Measurements from ENCODE around the gene MB21D2.
A peak's percentile ranks its signal among the peaks of the same experiment; 100 is the strongest.

MB21D2 gene

DNA sequence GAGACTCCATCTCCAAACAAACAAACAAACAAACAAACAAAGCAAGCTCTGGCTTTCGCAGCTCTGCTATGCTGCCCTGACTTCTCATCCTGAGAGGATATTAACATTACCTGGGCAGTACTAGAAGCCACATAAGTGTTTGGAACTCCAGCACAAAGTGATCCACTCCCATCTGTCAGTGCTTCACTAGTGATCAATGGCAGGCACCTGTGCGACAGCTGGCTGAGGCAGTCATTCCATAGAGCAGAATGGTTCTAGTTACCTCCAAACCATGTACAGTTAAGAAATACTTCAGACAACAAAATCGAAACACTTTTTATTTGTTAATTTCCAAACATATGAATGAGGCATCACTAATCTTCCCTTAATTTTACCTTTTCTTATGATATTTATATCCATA is 2.8 kb upstream of the MB21D2 start:
- DNase-seq, result no peak

DNA sequence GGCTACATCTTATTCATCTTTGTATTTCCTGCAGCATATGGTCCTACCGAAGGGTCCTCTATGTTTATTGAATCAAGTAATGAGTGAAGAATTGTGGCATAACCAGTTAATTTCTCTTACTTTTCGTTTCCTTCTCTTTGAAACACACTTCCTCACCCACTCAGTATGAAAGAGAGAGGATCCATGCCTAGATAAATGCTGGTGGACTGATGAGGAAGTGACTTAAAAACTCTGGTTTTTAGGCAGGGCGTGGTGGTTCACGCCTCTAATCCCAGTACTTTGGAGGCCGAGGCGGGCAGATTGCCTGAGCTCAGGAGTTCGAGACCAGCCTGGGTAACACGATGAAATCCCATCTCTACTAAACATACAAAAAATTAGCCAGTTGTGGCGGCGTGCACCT is 2.2 kb upstream of the MB21D2 start:
- no peak for DNase-seq

DNA sequence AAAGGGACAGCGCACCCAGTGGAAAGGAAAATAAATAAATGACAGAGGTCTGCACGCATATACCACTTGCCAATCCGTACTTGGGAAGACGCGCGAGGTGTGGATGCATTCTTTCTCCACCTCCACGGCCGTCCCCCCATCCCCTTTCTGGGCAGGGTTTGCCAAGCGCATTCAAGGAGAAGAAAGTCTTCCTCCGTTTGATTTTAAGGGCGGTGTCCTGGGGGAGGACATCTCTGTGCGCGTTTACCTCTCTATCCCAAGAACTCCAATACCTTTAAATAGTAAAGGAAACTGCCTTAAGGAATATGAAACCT is 576 bp upstream of the MB21D2 start:
- no peak for DNase-seq

DNA sequence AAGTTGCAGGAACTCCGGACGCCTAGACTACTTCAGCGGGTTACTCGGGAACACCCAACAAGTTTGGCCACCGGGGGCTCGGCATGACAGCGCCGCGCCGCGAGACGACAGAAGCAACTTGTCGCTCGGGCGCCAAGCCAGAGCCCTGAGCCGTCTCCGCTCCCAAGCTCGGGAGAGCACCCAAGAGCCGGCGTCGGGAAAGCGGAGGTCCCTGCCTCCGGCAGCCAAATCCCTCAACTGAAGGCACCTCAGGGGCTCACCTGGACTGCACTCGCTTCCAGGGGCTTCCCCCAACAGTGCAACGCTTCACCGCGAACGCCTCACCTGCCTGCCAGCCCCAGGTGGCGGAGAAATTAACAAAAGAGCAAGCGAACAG is 640 bp downstream of the MB21D2 start:
- DNase-seq, result peak; percentile 20 to 28

DNA sequence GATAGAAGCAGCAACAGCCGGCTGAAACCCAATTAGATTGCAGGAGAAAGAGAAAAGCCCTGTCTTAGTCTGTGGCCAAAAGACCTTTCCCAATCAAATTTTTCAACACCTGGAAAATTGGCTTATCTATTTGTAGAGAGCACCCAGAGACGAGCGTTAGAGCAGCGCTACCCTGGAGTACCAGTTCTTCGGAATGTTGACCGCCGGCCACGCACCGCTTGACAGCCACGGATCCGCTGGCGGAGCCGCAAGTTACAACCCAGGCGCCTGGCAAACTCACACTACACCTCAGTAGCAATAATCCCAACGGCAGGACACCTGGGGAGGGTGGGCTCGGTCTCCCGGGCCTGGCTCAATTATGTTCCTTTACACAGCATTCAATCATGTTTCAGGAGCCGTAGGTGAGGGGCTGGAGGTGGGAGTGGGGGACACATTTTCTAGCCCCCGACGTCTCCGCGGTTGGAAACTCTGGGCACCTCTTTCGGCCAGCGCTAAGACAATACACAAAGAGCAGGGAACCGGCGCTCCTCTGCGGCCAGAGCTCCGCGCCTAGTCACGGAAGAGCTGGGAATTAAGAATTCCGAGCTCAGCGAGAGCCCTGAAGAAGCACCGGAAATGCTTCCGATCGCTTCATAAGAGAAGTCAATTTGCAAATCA is 1.2 kb downstream of the MB21D2 start:
- DNase-seq, result no peak

DNA sequence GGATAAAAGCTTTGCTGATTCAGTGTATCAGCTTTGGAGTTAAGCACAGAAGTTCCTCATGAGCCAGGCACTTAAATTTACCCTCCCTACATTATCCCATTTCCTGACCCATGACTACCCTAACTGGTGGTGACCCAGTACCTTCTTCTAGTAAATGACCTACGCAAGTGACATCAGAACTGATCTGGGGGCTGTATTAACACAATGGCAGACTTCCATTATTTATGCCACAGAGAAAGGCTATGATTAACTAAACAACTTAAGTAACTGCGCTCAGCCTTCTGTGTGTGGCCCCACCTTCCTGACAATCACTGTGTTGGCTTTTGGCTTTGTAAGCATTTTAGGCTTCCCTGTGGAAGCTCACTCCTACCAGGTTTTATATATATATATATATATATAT is 1.9 kb downstream of the MB21D2 start:
- DNase-seq, result no peak

DNA sequence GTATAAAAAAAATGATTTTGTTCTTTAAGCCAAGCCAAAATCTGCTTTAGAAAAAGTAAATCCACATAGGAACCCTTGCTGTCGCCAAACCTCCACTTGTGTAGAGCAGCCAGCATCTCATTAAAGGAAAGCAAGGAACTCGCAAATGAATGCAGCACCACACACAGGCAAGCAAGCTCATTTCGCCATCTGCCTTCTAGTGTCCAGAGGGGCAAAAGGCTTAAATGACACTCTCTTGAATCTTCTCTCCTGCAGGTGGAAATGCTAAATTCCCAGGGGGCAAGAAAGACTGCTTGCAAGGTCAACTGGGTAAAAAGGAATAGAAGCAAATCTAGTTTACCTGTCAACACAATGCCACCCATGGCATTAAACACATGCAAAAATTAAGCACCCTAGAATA is 2.4 kb downstream of the MB21D2 start:
- DNase-seq, result no peak

DNA sequence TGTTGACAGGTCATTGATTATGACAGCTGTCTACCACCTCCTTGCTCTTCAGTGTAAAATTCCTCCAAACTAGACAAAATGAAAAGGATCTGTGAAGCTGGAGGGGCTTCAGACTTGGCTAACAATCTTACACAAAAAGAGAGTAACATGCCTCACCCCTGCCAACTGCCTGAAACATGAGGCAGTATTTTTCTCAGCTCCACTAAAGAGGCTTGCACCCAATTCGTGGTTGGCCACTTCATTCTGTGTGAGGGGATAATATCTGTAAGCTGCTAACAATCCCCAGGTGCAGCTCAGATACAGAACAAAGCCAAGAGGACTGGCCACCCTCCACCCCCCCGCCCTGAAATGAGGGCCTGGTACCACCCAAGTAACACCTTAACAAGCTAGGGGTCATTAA is 2.8 kb downstream of the MB21D2 start:
- DNase-seq, result no peak

DNA sequence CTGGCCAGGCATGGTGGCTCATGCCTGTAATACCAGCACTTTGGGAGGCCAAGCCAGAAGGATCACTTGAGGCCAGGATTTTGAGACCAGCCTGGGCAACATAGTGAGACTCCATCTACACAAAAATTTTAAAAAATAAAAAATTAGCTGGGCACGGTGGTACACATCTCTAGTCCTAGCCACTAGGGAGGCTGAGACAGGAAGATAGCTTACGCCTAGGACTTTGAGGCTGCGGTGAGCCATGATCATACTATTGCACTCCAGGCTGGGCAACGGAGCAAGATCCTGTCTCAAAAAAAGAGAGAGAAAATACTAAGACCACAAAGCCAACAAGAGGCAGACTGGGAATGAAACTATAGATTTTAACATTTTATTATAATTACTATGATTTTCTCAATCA is 4.1 kb downstream of the MB21D2 start:
- DNase-seq, result no peak

DNA sequence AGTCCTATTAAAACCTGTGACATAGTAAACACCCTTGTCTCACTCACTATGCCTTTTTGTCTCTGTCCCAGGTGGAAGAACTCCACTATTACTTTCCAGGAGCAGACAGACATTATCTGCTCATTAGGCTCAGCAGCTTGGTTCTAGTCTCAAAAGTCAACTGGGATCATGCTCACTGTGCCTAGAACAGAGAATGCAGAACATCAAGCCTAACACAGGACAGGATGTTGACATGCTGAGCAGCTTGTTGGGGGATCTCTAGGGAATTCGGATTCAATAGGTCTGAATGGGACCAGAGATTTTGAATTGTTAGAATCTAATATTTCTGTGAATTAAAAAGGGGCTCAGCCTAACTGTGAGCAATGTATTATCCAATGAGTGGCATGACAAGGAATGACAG is 6.4 kb downstream of the MB21D2 start:
- DNase-seq, result no peak

DNA sequence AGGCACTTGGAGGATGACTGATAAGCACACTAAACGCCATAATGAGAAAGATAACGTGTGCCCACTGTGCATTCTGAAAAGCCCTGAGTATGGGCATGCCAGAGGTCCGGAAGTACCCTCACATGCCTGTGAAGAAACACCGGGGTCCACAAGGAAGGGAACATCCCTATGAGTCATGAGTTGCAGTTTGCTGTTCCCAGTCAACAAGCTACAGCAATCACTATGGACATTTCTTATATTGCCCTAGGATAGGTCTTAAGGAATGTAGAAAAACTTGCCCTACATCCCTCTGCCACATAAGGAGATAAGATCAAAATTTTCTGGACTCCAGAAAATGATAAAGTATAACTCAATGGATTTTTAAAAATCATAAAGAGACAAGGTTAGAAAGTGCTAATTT is 9.9 kb downstream of the MB21D2 start:
- no peak for DNase-seq

DNA sequence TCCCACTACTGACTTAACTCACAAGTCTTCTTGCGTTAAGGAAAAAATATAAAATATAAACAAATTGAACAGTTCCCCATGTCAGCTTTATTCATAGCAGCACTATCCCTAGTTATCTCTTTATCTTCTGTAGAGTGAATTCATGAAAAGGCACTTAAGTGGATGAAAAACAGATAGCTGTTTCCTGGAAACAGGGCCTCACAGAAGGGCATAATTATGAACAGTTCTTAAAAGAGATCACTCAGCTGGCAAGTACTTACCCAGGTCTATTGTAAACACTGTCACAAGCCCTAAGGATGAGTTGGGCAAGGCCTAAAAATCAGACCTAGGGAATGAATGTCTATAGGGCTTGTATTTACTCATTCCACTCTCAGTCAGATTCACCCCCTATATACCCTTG is 10.7 kb downstream of the MB21D2 start:
- DNase-seq, result no peak

DNA sequence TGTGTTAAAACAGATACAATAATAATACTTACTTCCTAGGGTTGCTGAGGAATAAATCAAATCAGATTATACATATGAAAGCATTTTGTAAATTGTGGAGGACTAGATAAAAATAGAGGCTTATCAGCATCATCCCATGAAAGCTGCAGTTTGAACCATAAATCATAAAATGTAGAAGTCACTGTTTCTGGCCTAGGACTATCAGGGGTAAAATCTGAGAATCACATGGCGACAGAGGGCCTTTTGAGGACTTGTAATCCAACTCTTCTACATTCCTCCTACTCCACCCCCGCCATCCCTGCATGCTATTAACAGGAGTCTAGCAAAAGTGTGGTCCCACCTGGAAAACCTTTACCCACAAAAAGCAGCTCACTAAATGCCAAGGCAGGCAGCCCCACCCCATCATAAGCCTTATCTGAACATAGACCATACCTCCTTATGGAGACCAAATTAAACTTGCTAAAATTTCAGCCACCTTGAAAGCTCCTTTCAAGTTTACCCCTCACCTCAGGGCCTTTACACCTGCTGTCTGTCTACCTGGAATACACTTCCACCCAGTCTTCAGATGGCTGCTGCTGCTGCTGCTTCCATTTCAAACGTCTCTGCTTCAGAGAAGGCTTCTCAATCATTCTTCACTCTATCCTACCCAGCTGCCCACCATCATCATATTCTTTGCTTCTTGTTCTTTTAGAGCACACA is 11.5 kb downstream of the MB21D2 start:
- no peak for DNase-seq

DNA sequence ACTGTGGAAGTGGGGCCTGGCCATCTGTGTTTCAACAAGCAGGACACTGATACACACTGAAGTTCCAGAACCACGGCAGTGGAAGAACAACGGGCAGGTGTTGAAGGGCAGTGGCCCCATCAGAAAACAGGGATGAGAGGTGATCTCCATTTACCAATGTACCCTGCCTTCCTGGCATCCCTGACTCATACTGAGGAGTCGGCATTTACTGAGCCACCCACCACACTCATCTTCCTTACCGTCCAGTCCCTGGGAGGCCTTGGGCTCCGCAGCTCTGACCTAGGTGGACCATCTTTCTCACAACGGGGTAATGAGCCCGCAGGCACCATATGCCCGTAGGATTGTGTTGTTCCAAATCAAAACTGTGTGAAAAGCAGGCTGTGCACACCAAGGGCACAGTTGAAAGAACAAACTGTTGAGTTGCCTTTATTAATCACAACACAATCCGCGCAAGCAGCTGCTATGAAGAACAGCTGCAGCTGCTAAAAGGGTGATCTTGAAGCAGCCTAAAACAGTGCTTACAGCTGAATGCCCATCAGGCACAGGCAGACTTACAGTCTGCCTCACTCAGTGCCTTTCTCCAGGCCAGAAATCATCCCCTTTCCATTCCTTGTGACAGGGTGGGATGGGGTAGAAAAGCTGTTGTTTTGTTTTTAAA is 12.9 kb downstream of the MB21D2 start:
- no peak for DNase-seq

DNA sequence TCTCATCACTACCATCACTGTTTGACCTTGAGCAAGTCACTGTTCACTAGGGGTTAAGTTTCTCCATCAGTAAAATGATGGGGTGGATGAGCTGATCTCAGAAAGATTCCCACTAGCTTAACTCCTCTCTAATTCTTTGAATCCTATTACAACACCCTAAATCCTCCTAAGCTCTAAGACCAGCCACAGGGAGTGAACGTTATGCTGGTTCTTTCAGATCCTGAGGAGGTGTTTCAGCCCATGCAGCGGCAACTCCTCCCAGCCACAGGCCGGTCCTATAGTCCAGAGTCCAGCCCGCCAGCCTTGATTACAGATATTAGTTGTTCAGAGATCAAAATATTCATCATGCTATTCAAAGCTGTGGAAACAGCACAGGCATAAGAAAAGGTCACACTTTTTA is 15.1 kb downstream of the MB21D2 start:
- DNase-seq, result no peak

DNA sequence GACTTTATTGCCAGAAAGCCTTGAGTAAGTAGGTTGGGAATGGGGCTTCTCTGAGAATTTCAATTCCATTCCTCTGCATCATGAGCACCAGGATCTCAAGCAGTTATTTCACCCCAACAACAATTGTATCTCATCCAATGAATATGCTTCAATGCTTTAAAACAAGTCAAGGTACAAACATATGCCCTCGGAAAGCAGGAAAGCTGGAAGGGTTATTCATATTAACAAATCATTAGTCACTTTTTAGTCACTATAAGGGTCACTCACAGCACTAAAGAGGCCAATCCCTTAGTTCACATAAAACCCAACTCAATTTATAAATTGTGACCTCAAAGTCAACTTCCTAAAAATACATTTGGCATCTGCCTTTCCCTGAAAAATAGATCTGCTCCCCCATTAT is 16.2 kb downstream of the MB21D2 start:
- DNase-seq, result no peak

DNA sequence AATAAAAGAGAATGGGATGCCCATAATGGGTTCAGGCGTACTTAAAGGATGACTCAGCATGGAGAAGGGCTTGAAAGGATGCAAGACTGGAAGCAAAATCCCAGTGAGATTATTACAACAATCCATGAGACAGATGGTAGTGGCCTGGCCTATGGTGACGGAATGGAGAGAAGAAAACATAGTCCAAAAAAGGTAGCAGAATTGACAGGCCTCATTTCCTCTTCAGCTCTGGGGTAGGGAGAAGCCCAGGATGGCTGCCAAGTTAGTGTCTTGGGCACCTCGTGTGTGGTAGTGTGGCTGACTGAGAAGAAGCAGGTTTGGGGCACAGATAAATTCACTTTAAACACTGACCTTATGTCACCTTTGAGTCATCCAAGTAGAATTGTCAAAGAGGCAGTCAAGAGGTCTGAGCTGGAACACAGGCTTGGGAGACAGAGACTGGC is 18.1 kb downstream of the MB21D2 start:
- DNase-seq, result no peak

DNA sequence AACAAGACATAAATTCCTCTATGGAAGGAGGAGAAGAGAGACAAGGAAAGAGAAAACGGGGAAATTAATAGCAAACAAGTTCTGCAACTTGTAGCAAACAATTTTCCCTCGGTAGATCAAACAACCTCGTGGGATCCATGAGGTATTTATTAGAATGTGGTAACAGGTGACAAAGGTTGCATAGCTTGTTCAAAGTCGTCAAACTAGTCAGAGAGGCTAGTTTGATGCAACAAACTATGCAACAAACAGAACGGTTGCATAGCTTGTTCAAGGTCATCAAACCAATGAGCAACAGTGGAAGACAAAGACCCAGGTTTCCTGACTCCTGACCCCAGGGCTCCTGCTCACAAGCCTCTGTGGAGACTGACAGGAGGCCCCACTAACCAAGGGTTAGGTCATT is 20.7 kb downstream of the MB21D2 start:
- DNase-seq, result no peak

DNA sequence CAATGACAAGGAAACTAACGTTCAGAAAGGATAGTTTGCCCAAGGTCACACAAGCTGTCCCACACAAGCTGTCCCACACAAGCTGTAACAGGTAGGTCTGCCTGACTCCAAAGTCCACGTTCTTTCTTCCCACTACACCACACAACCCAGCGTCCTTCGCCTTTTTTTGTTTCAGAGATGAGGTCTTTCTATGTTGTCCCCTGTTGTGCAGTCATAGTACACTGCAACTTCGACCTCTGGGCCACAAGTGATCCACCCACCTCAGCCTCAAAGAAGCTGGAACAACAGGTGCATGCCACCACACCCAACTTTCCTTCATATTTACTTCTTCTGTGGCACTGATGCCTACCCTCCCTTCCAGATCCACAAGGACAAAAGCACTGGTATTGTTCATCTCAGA is 21.4 kb downstream of the MB21D2 start:
- DNase-seq, result no peak

DNA sequence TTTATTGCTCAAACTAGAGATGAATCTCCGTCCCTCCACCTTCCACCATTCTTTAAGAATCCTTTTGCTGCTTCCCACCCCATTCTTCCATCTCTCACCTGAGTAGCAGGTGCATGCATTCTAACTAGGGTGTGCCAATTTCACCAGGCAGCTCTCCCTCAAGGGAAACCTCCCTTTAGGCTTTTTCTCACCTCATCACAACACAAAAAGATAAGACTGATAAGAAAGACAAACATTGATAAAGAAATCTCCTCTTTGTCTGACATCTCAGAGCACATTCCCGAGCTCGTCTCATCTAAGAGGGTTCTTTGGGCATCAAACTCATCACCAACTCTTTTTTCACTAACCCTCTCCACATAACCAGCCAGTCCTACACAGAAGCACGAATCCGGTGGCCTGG is 23.0 kb downstream of the MB21D2 start:
- no peak for DNase-seq

DNA sequence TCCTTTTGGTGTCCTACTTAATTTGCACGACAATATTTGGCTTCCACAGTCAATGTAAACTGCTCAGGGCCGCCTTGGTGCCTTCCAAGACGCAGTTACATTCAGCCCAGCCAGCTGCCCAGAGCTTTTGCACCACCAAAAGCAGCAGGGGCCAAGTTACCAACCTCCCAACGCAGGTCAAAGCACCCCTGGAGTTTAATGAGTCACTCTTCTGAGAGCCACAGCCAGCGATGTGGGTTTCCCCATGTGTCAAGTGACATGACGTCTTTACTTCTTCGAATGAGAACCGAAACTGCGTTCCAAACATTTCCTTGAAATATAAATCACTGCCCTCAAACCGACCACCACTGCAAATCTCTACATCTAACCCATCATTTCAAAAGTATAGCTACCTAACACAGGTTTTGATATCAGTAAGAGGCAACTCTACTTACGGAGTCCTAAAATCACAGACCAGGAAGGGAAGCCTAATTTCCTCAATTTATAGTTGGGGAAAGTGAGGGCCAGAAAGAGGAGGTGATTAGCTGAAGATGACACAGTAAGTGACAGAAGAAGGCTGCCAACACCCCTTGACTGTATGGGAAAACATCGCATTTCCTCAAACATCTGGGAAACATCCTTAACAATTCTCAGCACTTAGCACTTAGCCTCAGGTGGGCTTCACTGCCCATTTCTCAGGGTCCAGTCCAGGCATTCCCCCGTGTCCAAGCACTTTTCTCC is 24.5 kb downstream of the MB21D2 start:
- DNase-seq, result peak; percentile 52 to 59

DNA sequence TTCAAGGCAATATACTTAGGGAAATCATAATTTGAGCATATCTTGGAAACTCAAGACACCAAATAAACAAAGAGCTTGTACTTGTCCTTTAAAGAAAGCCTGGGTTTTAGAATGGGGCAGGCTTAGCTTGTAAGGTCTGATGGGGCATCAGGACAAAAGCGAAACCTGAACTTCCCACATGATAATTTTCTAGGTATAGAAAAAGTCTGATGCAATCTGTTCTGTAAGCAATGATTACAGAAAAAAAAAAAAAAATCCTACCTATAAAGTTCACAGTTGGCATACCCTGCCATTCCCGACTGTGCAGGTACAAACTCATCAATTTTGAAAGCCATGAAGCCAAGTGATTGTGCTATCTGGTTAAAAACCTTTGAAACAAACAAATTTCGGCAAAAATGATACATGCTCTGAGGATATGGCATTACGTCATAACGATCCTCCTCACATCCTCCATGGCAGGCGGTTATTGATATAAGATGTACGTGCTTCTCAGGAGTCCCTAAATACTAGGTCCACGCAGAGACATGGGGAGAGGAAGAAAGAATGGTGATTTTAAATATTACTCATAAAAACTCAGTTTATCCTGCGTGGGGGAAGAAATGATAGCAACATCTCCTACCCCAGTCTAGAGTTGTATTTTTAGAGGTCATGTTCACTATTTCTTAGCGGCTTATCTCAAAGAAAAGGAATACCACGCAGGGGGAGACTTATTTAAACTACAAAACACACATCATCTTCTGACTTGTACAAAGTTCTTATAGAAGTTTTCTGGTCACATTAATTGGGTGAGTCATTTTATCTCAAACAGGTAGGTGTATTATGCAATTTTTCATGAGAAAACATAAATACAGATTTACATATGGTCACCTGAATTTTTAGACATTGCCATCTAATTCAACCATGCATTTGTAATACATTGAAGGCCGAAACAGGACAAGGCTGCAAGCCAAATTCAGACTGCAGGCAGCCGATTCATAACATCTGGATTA is 27.0 kb downstream of the MB21D2 start:
- DNase-seq, result no peak

DNA sequence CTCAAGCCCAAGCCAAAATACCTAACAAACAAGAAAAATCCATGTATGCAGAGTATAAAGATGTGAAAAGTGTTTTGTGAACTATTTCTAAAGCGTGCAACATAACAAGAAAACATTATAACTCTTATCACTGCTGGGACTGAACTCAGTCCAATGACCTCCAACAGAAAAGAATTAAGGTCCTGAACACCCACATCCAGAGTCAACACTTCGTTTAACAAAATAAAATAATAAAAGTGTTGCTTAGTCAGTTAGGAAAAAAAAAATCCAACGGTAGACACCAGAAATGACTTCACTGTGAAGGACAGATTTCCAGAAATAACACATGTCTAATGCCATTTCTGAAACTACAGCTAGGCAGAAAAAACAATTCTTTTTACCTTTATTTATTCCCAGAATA is 28.0 kb downstream of the MB21D2 start:
- DNase-seq, result no peak

Data from activated CD4-positive, alpha-beta T cell treated with anti-CD3 and anti-CD28 coated beads for 4 hours (primary cell).